ENCODE results near the gene OR12D1.

Gene OR12D1

GRCh38 chr6:29466241-29466640, 51.5 kb downstream of the OR12D1 start:
- DNase-seq, result no peak

Data from activated gamma-delta T cell treated with Interleukin-2 at 50 U/mL for 16 hours (primary cell).